ENCODE data around the gene PARD3.

The PARD3 gene

GRCh38 chr10:34838366-34838900 is 23.3 kb upstream of the PARD3 start:
- H3K4me3 ChIP-seq (ENCODE audit: control insufficient read depth, low read depth, low read length) = no peak overlapping the region
- TF ChIP-seq CTCF (conservative IDR thresholded peaks at IDR 0.05; ENCODE audit: control insufficient read depth, insufficient read depth, low read depth, low read length) = no peak
- no peak for DNase-seq (ENCODE audit: low read depth)

GRCh38 chr10:34835908-34836508 is 20.9 kb upstream of the PARD3 start:
- TF ChIP-seq CTCF (conservative IDR thresholded peaks at IDR 0.05; ENCODE audit: control insufficient read depth, insufficient read depth, low read depth, low read length) = no peak
- no peak overlapping the region for H3K4me3 ChIP-seq (ENCODE audit: control insufficient read depth, low read depth, low read length)
- no peak for DNase-seq (ENCODE audit: low read depth)

DNA sequence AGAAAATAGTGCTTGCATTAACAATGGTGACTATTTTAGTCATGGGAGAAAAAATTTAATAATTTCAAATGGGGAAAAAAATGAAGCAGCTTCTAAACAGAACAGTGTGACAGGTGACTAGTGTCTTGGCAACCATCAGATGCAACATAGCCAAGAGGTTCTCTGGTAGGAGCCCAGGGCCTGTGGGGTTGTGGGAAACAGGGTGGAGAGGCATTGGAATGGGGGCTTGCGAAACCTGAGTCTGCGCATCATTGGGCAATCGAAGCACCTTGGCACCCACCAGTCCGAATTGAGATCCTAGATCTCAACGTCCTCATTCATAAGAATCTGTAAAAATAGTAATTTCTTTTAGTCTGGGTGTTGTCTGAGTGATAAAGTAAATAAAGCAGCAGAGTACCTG is 19.2 kb upstream of the PARD3 start:
- TF ChIP-seq CTCF (conservative IDR thresholded peaks at IDR 0.05; ENCODE audit: control insufficient read depth, insufficient read depth, low read depth, low read length) = no peak
- DNase-seq (ENCODE audit: low read depth) = no peak
- no peak overlapping the region for H3K4me3 ChIP-seq (ENCODE audit: control insufficient read depth, low read depth, low read length)

GRCh38 chr10:34830217-34830822 is 15.2 kb upstream of the PARD3 start:
- no peak overlapping the region for H3K4me3 ChIP-seq (ENCODE audit: control insufficient read depth, low read depth, low read length)
- DNase-seq (ENCODE audit: low read depth) = no peak
- TF ChIP-seq CTCF (conservative IDR thresholded peaks at IDR 0.05; ENCODE audit: control insufficient read depth, insufficient read depth, low read depth, low read length) = no peak

GRCh38 chr10:34826857-34827766 is 12.0 kb upstream of the PARD3 start:
- TF ChIP-seq CTCF (conservative IDR thresholded peaks at IDR 0.05; ENCODE audit: control insufficient read depth, insufficient read depth, low read depth, low read length) = no peak
- H3K4me3 ChIP-seq (ENCODE audit: control insufficient read depth, low read depth, low read length) = no peak overlapping the region
- DNase-seq (ENCODE audit: low read depth) = no peak

GRCh38 chr10:34826221-34826620 is 11.1 kb upstream of the PARD3 start:
- TF ChIP-seq CTCF (conservative IDR thresholded peaks at IDR 0.05; ENCODE audit: control insufficient read depth, insufficient read depth, low read depth, low read length) = no peak
- no peak overlapping the region for H3K4me3 ChIP-seq (ENCODE audit: control insufficient read depth, low read depth, low read length)

More at GRCh38 chr10:34826221-34826620, 11.1 kb upstream of the PARD3 start:
- DNase-seq (ENCODE audit: low read depth) = no peak

Measured in fibroblast of mammary gland (primary cell).